Measurements from ENCODE around the gene SLC25A43.
A peak's percentile ranks its signal among the peaks of the same experiment; 100 is the strongest.

Gene SLC25A43

GRCh38 chrX:119410854-119411253 lies 11.7 kb downstream of the SLC25A43 start:
- Histone ChIP-seq H3K4ac (ENCODE audit: low read depth, low read length) (no peak overlapping the region), H3K4me3 (ENCODE audit: low read depth, low read length) (no peak overlapping the region), H3K79me1 (ENCODE audit: low read length) (no peaks in the 10 kb centered on the region), H4K12ac (ENCODE audit: low read depth, low read length) (no peak overlapping the region), H4K8ac (ENCODE audit: low read depth, low read length) (no peak overlapping the region), H3K79me2 (ENCODE audit: control insufficient read depth, insufficient read depth, low read length, poor library complexity) (no peaks in the 10 kb centered on the region), H4K91ac (ENCODE audit: low read depth, low read length) (no peak overlapping the region), H2BK12ac (ENCODE audit: low read length) (no peak overlapping the region), H3K14ac (ENCODE audit: low read length) (no peak overlapping the region), H2AK5ac (ENCODE audit: low read length) (no peak overlapping the region), H3K9ac (ENCODE audit: low read length) (no peak overlapping the region), H2BK120ac (ENCODE audit: insufficient read depth, low read length, poor library complexity) (no peak overlapping the region), H3K4me2 (ENCODE audit: low read length) (no peak overlapping the region), H3K9me3 (ENCODE audit: insufficient read depth, low read depth, low read length) (no peaks in the 10 kb centered on the region), H2AFZ (ENCODE audit: insufficient read depth, low read length, poor library complexity) (no peak overlapping the region), H3K23ac (ENCODE audit: low read length) (no peak overlapping the region), H3K36me3 (ENCODE audit: control insufficient read depth in 1 of 2, insufficient read depth in 2 of 2, low read length in 2 of 2) (peaks cover 0 to 3% of the 10 kb centered on the region in 2 experiments), H3K18ac (ENCODE audit: low read length) (no peak overlapping the region), H3K27me3 (ENCODE audit: insufficient read depth, low read length) (no peaks in the 10 kb centered on the region), H3K4me1 (ENCODE audit: control insufficient read depth in 1 of 2, insufficient read depth in 2 of 2, low read length in 2 of 2) (peaks cover 0 to 3% of the 10 kb centered on the region in 2 experiments), H3K27ac (ENCODE audit: low read depth, low read length) (no peak overlapping the region), H2BK5ac (ENCODE audit: low read depth, low read length, poor library complexity) (no peak overlapping the region)
- no CpG with 5 or more reads among the region's 3 CpGs for whole genome bisulfite sequencing (ENCODE audit: extremely low coverage, insufficient coverage, insufficient read length)
- DNase-seq, result no peak

- no CpG with 5 or more reads among the region's 7 CpGs for WGBS (ENCODE audit: extremely low coverage, insufficient coverage, insufficient read length)
- Histone ChIP-seq H4K91ac (ENCODE audit: low read depth, low read length) (no peak overlapping the region), H4K8ac (ENCODE audit: low read depth, low read length) (no peak overlapping the region), H2BK120ac (ENCODE audit: insufficient read depth, low read length, poor library complexity) (no peak overlapping the region), H2BK12ac (ENCODE audit: low read length) (no peak overlapping the region), H2AFZ (ENCODE audit: insufficient read depth, low read length, poor library complexity) (no peak overlapping the region), H3K27me3 (ENCODE audit: insufficient read depth, low read length) (no peaks in the 10 kb centered on the region), H3K79me1 (ENCODE audit: low read length) (no peaks in the 10 kb centered on the region), H3K4me1 (ENCODE audit: control insufficient read depth in 1 of 2, insufficient read depth in 2 of 2, low read length in 2 of 2) (peaks cover 0 to 3% of the 10 kb centered on the region in 2 experiments), H3K27ac (ENCODE audit: low read depth, low read length) (no peak overlapping the region), H3K36me3 (ENCODE audit: control insufficient read depth in 1 of 2, insufficient read depth in 2 of 2, low read length in 2 of 2) (peaks cover 0 to 3% of the 10 kb centered on the region in 2 experiments), H2AK5ac (ENCODE audit: low read length) (no peak overlapping the region), H3K18ac (ENCODE audit: low read length) (no peak overlapping the region), H3K79me2 (ENCODE audit: control insufficient read depth, insufficient read depth, low read length, poor library complexity) (no peaks in the 10 kb centered on the region), H3K9ac (ENCODE audit: low read length) (no peak overlapping the region), H3K14ac (ENCODE audit: low read length) (no peak overlapping the region), H3K4me2 (ENCODE audit: low read length) (no peak overlapping the region), H3K23ac (ENCODE audit: low read length) (no peak overlapping the region), H3K4me3 (ENCODE audit: low read depth, low read length) (no peak overlapping the region), H3K9me3 (ENCODE audit: insufficient read depth, low read depth, low read length) (no peaks in the 10 kb centered on the region), H3K4ac (ENCODE audit: low read depth, low read length) (no peak overlapping the region), H4K12ac (ENCODE audit: low read depth, low read length) (no peak overlapping the region), H2BK5ac (ENCODE audit: low read depth, low read length, poor library complexity) (no peak overlapping the region)
- peak; percentile 66 to 78 for DNase-seq
Measured at GRCh38 chrX:119411959-119412358, 12.8 kb downstream of the SLC25A43 start.

GRCh38 chrX:119417376-119417775 lies 18.2 kb downstream of the SLC25A43 start:
- Histone ChIP-seq H3K27ac (ENCODE audit: low read depth, low read length) (no peak overlapping the region), H4K91ac (ENCODE audit: low read depth, low read length) (no peak overlapping the region), H2BK120ac (ENCODE audit: insufficient read depth, low read length, poor library complexity) (no peak overlapping the region), H3K4me3 (ENCODE audit: low read depth, low read length) (no peak overlapping the region), H2AFZ (ENCODE audit: insufficient read depth, low read length, poor library complexity) (no peak overlapping the region), H2AK5ac (ENCODE audit: low read length) (no peak overlapping the region), H3K4me1 (ENCODE audit: control insufficient read depth in 1 of 2, insufficient read depth in 2 of 2, low read length in 2 of 2) (no peaks in the 10 kb centered on the region), H4K12ac (ENCODE audit: low read depth, low read length) (no peak overlapping the region), H3K79me1 (ENCODE audit: low read length) (no peaks in the 10 kb centered on the region), H3K4ac (ENCODE audit: low read depth, low read length) (no peak overlapping the region), H3K14ac (ENCODE audit: low read length) (no peak overlapping the region), H3K9ac (ENCODE audit: low read length) (no peak overlapping the region), H3K4me2 (ENCODE audit: low read length) (no peak overlapping the region), H3K9me3 (ENCODE audit: insufficient read depth, low read depth, low read length) (no peaks in the 10 kb centered on the region), H3K79me2 (ENCODE audit: control insufficient read depth, insufficient read depth, low read length, poor library complexity) (no peaks in the 10 kb centered on the region), H4K8ac (ENCODE audit: low read depth, low read length) (no peak overlapping the region), H2BK5ac (ENCODE audit: low read depth, low read length, poor library complexity) (no peak overlapping the region), H3K27me3 (ENCODE audit: insufficient read depth, low read length) (no peaks in the 10 kb centered on the region), H2BK12ac (ENCODE audit: low read length) (no peak overlapping the region), H3K23ac (ENCODE audit: low read length) (no peak overlapping the region), H3K36me3 (ENCODE audit: control insufficient read depth in 1 of 2, insufficient read depth in 2 of 2, low read length in 2 of 2) (no peaks in the 10 kb centered on the region), H3K18ac (ENCODE audit: low read length) (no peak overlapping the region)
- WGBS (ENCODE audit: extremely low coverage, insufficient coverage, insufficient read length), result no CpG with 5 or more reads among the region's 4 CpGs
- DNase-seq, result no peak

- no peak overlapping the region for H2AK5ac ChIP-seq (ENCODE audit: low read length)
- H2BK120ac ChIP-seq (ENCODE audit: insufficient read depth, low read length, poor library complexity), result no peak overlapping the region
- H4K91ac ChIP-seq (ENCODE audit: low read depth, low read length), result no peak overlapping the region
- H3K4me3 ChIP-seq (ENCODE audit: low read depth, low read length), result no peak overlapping the region
- no peak for DNase-seq
- no peak overlapping the region for H3K23ac ChIP-seq (ENCODE audit: low read length)
- H2AFZ ChIP-seq (ENCODE audit: insufficient read depth, low read length, poor library complexity), result no peak overlapping the region
- no peaks in the 10 kb centered on the region for H3K27me3 ChIP-seq (ENCODE audit: insufficient read depth, low read length)
- H3K9me3 ChIP-seq (ENCODE audit: insufficient read depth, low read depth, low read length), result no peaks in the 10 kb centered on the region
- H3K27ac ChIP-seq (ENCODE audit: low read depth, low read length), result no peak overlapping the region
- no peaks in the 10 kb centered on the region for H3K4me1 ChIP-seq (ENCODE audit: control insufficient read depth in 1 of 2, insufficient read depth in 2 of 2, low read length in 2 of 2)
- no peak overlapping the region for H3K18ac ChIP-seq (ENCODE audit: low read length)
- no peaks in the 10 kb centered on the region for H3K79me2 ChIP-seq (ENCODE audit: control insufficient read depth, insufficient read depth, low read length, poor library complexity)
- H3K4me2 ChIP-seq (ENCODE audit: low read length), result no peak overlapping the region
- no peak overlapping the region for H2BK5ac ChIP-seq (ENCODE audit: low read depth, low read length, poor library complexity)
- H2BK12ac ChIP-seq (ENCODE audit: low read length), result no peak overlapping the region
- no CpG with 5 or more reads among the region's 1 CpG for WGBS (ENCODE audit: extremely low coverage, insufficient coverage, insufficient read length)
- no peak overlapping the region for H3K14ac ChIP-seq (ENCODE audit: low read length)
- H4K12ac ChIP-seq (ENCODE audit: low read depth, low read length), result no peak overlapping the region
- no peak overlapping the region for H3K4ac ChIP-seq (ENCODE audit: low read depth, low read length)
- H3K79me1 ChIP-seq (ENCODE audit: low read length), result no peaks in the 10 kb centered on the region
- H4K8ac ChIP-seq (ENCODE audit: low read depth, low read length), result no peak overlapping the region
- peaks cover 0 to 2% of the 10 kb centered on the region in 2 experiments for H3K36me3 ChIP-seq (ENCODE audit: control insufficient read depth in 1 of 2, insufficient read depth in 2 of 2, low read length in 2 of 2)
- H3K9ac ChIP-seq (ENCODE audit: low read length), result no peak overlapping the region
Measured at GRCh38 chrX:119417842-119418241, 18.7 kb downstream of the SLC25A43 start.
